ENCODE results near the gene KCNQ1. TPM values are rescaled to one million over a fixed set of nuclear protein-coding genes. Genes with fewer than 3 reads are reported as not detected.

Gene KCNQ1
- polyA plus RNA-seq, 1 experiment, result not detected

DNA sequence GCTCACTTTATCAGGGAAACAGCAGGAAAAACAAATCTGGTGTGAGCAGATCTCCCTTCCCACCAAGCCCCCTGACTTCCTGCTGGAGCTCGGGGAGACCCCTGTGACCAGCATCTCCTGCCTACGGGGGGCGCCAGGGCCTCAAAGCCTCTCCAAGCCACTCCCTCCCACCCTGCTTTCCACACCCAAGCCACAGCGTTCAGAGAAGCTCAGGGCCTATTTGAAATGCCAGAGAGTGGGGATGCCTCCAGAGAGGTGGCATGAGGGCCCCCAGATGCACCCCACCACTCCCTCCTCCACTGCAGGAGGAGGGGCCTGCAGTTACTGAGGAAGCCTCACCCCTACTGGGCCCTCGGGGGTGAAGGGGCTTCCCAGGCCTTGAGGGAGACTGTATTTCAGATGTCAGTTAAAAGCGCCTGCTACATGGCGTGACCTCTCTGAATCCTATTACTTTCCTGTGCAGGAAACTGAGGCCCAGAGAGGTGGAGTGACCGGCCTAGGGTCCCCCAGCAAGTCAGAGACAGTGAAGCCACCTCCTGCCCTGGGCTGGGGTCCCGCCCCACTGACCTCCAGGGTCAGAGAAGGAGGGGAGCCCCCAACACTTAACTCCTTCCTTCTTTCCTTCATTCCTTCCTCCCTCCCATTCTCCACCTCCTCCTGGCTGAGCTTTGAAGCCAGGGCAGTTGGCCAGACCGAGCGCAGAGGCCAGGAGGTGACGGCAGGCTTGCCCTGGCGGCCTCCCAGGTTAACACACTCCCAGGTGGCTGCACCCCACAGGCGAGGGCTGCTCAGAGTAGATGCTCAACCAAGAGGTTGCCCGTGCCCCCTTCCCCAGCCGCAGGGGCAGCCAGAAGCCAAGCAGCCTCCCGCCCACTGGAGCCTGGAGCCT is 446.8 kb downstream of the KCNQ1 start:
- POLR2A ChIA-PET, result interaction anchor here (0.7 to 3.7 kb wide), 7 partner anchors 11 to 359 kb away, joined by 3 to 25 read pairs (median 4); partner anchors contain the start of genes NAP1L4 and PHLDA2
- Histone ChIP-seq H3K4me3 (ENCODE audit: low read depth, low read length) (peak overlapping the region; percentile 63), H3K27me3 (ENCODE audit: control insufficient read depth, insufficient read depth, low read length) (no peaks in the 10 kb centered on the region), H3K9me3 (ENCODE audit: control insufficient read depth, insufficient read depth, low read length) (no peaks in the 10 kb centered on the region; the same call in 1 of the 2 replicates), H3K27ac (ENCODE audit: low read depth, low read length) (peak overlapping the region; percentile 39)
- no peak for DNase-seq (ENCODE audit: low read depth, low spot score)
- peak; percentile 25 for TF ChIP-seq CTCF (IDR thresholded peaks at IDR 0.05; ENCODE audit: low read depth, low read length)
- CTCF ChIA-PET, result interaction anchor here (0.7 to 11.7 kb wide), 8 partner anchors 12 to 358 kb away, joined by 3 to 403 read pairs (median 4); a partner anchor contains a TSS

DNA sequence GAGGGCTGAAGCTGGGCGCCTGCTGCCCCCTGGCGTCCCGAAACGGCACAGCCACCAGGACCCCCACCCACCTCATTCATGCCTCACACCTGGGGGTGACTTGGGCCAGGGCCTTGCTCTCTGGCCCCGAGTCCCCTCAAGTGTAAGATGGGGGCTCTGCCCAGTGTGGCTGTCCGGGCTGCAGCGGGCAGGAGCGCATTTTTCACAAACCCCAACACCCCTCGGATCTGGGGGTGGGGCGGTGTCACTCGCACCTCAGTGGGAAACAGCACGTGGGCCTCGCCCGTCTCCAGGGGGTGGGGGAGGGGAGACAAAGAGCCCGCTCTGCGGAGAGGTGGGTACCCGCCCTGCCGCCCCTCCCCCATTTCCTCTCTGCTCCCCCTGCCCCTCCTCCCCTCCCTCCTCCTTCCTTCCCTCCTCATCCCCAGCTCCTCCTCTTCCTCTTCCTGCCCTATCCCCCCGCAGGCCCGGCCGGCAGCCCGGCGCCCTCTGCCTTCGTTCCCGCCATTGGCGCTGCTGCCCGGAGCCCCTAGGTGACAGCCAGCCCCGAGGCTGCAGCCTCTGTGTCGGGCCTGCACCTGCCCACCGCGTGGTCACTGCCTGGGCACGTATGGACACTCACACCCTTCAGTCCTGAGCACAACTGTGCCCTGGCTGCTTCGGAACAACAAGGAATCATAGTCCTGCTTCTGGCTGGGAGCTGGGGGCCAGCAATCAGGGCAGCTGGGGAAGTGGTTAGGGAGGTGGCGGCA is 447.6 kb downstream of the KCNQ1 start:
- no peak for DNase-seq (ENCODE audit: low read depth, low spot score)
- peak; percentile 91 for TF ChIP-seq CTCF (IDR thresholded peaks at IDR 0.05; ENCODE audit: low read depth, low read length)
- ChIA-PET POLR2A (interaction anchor here (0.7 to 3.7 kb wide), 6 partner anchors 10 to 360 kb away, joined by 3 to 25 read pairs (median 4); partner anchors contain the start of genes NAP1L4 and PHLDA2), CTCF (interaction anchor here (0.6 to 11.7 kb wide), 13 partner anchors 9 to 700 kb away, joined by 3 to 403 read pairs (median 4); a partner anchor contains a TSS)
- H3K27ac ChIP-seq (ENCODE audit: low read depth, low read length), result peak overlapping the region; percentile 61
- no peaks in the 10 kb centered on the region for H3K27me3 ChIP-seq (ENCODE audit: control insufficient read depth, insufficient read depth, low read length)
- peak overlapping the region; percentile 63 for H3K4me3 ChIP-seq (ENCODE audit: low read depth, low read length)
- no peaks in the 10 kb centered on the region; the same call in 1 of the 2 replicates for H3K9me3 ChIP-seq (ENCODE audit: control insufficient read depth, insufficient read depth, low read length)

DNA sequence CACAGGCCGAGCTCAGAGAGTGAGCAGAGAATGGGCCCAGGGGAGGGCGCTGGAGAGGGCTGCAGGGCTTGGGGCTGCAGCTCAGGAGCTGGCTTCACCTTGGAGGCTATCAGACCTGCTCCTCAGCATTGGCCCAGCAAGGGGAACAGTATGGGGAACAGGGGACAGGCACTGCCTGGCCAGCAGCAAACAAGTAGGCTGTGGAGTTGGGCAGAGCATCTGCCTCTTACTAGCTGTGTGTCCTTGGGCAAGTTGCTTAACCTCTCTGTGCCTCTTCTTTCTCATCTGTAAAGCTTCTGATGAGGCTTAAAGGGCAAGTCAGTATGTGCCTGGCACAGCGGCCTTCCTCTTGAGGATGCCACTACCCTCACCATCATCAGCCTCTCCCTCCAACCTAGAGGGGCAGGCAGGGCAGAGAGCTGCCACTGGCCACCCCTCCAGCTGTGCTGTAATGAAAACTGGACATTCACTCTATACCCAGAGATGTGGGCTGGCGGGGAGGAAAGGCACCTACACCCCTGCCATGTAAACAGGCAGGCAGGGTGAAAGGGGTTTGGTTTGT is 448.2 kb downstream of the KCNQ1 start:
- Histone ChIP-seq H3K27me3 (ENCODE audit: control insufficient read depth, insufficient read depth, low read length) (no peaks in the 10 kb centered on the region), H3K4me3 (ENCODE audit: low read depth, low read length) (peak overlapping the region; percentile 63), H3K27ac (ENCODE audit: low read depth, low read length) (peak overlapping the region; percentile 57), H3K9me3 (ENCODE audit: control insufficient read depth, insufficient read depth, low read length) (no peaks in the 10 kb centered on the region; the same call in 1 of the 2 replicates)
- CTCF ChIA-PET, result interaction anchor here (0.6 to 11.7 kb wide), 11 partner anchors 10 to 700 kb away, joined by 3 to 403 read pairs (median 4); a partner anchor contains a TSS
- POLR2A ChIA-PET, result interaction anchor here (1.3 to 3.7 kb wide), 3 partner anchors 36 to 360 kb away, joined by 3 to 25 read pairs (median 22); partner anchors contain the start of gene PHLDA2
- TF ChIP-seq CTCF (IDR thresholded peaks at IDR 0.05; ENCODE audit: low read depth, low read length), result peak; percentile 28
- DNase-seq (ENCODE audit: low read depth, low spot score), result no peak

DNA sequence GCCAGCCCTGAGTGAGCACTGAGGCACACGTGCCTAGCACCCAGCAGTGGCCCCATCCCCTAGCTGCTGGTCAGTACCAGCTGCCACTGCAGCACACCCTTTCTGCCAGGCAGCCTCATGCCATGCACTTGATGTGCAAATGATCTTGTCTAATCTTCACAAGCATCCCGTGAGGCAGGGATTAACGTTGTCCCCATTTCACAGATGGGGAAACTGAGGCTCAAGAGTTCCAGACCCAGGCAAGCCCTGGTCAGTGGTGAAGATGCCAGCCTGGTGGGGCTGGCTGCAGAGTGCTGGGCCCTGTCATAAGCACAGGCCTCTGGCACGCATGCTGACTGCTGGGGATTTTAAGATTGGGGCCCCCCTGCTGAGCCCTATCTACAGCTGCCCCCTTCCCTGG is 449.1 kb downstream of the KCNQ1 start:
- Histone ChIP-seq H3K9me3 (ENCODE audit: control insufficient read depth, insufficient read depth, low read length) (no peaks in the 10 kb centered on the region; the same call in 1 of the 2 replicates), H3K27me3 (ENCODE audit: control insufficient read depth, insufficient read depth, low read length) (no peaks in the 10 kb centered on the region), H3K4me3 (ENCODE audit: low read depth, low read length) (no peak overlapping the region), H3K27ac (ENCODE audit: low read depth, low read length) (no peak overlapping the region)
- no peak for DNase-seq (ENCODE audit: low read depth, low spot score)
- CTCF ChIA-PET, result interaction anchor here (11.7 kb wide), 1 partner anchor 360 kb away, joined by 403 read pairs; no protein-coding TSS in a partner anchor
- no peak for TF ChIP-seq CTCF (IDR thresholded peaks at IDR 0.05; ENCODE audit: low read depth, low read length)
- POLR2A ChIA-PET, result no interaction called here

All from AG04450 (cell line).